HCT116 (cell line): ENCODE results near the gene SLC27A2. TPM values are rescaled to one million over a fixed set of nuclear protein-coding genes. Genes with fewer than 3 reads are reported as not detected.

Source experiments
- ATAC-seq: fragments of 200-7000 bp; cut with Tn5 transposase; 2 replicates; pipeline ENCODE4 v1.9.1; 2020; ENCODE audit warnings: mild to moderate bottlenecking, moderate library complexity
- BruUV-seq: library from RNA; stranded (reverse); fragments of 400-500 nt; replicated peaks from 2 replicates; lab custom pipeline; 2021; lab: Mats Ljungman, UMichigan
- CTCF ChIA-PET: fragments of 300-600 bp; sonication (Branson Sonifier 250); formaldehyde crosslinking; loops from one replicate; lab custom pipeline; 2021; ENCODE audit warnings: antibody characterized with exemption; lab: Charles Lee
- POLR2A ChIA-PET: fragments of 300-600, 350-600 bp; sonication (Branson Sonifier 250); formaldehyde crosslinking; loops from one replicate; lab custom pipeline; 2021; ENCODE audit warnings: antibody characterized with exemption; lab: Charles Lee
- RAD21 ChIA-PET, 2 experiments: fragments of 300-600 bp; sonication (Branson Sonifier 250); formaldehyde crosslinking; loops; one replicate each; lab custom pipeline; 2023; ENCODE audit warnings: low total read pairs in 2 of 2; ENCODE audit not compliant: uncharacterized antibody in 2 of 2, unreplicated experiment in 2 of 2, low non-redundant PET in 1 of 2; lab: Charles Lee
- DNase-seq: peaks from one replicate; pipeline ENCODE4 v3.0.0-alpha.2; 2010; ENCODE audit warnings: low read depth, low spot score
- H2AFZ ChIP-seq: fragments of 200-600 bp; shearing (Covaris generic), sonication (generic); 2 replicates; pipeline ENCODE4 v1.6.1; 2017; ENCODE audit warnings: low read depth, mixed run types, mixed read lengths, antibody characterized with exemption, low read length; ENCODE audit not compliant: poor library complexity, severe bottlenecking
- H3K27ac ChIP-seq: 2 replicates; pipeline ENCODE4 v1.5.1; 2012; ENCODE audit warnings: low read depth, low read length
- H3K27me3 ChIP-seq: fragments of 200-600 bp; sonication (generic); 2 replicates; pipeline ENCODE4 v1.6.1; 2016; ENCODE audit warnings: mixed run types, low read length, mixed read lengths; ENCODE audit not compliant: insufficient read depth
- H3K36me3 ChIP-seq, 2 experiments: fragments of 200-500 bp in 1 of 2; fragments of 200-600 bp in 1 of 2; sonication (Bioruptor generic) in 1 of 2; sonication (generic) in 1 of 2; 2 replicates each; pipeline versions ENCODE4 v1.5.1 to v1.6.1; 2014 to 2016; ENCODE audit warnings: low read length in 2 of 2, inconsistent platforms in 1 of 2, mixed read lengths in 1 of 2, mixed run types in 1 of 2; ENCODE audit not compliant: insufficient read depth in 2 of 2, control insufficient read depth in 1 of 2
- H3K4me1 ChIP-seq, 2 experiments: fragments of 200-600 bp in 1 of 2; sonication (generic) in 1 of 2; 2 replicates each; pipeline versions ENCODE4 v1.5.1 to v1.6.1; 2012 to 2017; ENCODE audit warnings: low read length in 2 of 2, inconsistent platforms in 1 of 2, mild to moderate bottlenecking in 1 of 2, mixed read lengths in 1 of 2, mixed run types in 1 of 2, moderate library complexity in 1 of 2; ENCODE audit not compliant: insufficient read depth in 2 of 2, control insufficient read depth in 1 of 2
- H3K4me2 ChIP-seq: fragments of 200-600 bp; sonication (generic); 2 replicates; pipeline ENCODE4 v1.6.1; 2017; ENCODE audit warnings: mixed run types, low read length, mixed read lengths
- H3K4me3 ChIP-seq, 2 experiments: fragments of 200-600 bp in 1 of 2; sonication (generic) in 1 of 2; replicated peaks in 1 of 2; 2 replicates each; pipeline ENCODE4 v1.5.1; 2011 to 2016; ENCODE audit warnings: low read length in 2 of 2, control low read depth in 1 of 2, low read depth in 1 of 2, mild to moderate bottlenecking in 1 of 2, mixed read lengths in 1 of 2, mixed run types in 1 of 2
- H3K79me2 ChIP-seq: fragments of 200-600 bp; sonication (generic); 2 replicates; pipeline ENCODE4 v1.6.1; 2017; ENCODE audit warnings: mild to moderate bottlenecking, mixed run types, low read length, moderate library complexity, mixed read lengths; ENCODE audit not compliant: insufficient read depth
- H3K9ac ChIP-seq: fragments of 200-600 bp; sonication (generic); 2 replicates; pipeline ENCODE4 v1.6.1; 2016; ENCODE audit warnings: low read length, mixed read lengths
- H3K9me2 ChIP-seq: fragments of 200-600 bp; sonication (generic), shearing (Covaris generic); 2 replicates; pipeline ENCODE4 v1.6.1; 2017; ENCODE audit warnings: mixed run types, mild to moderate bottlenecking, moderate library complexity; ENCODE audit not compliant: insufficient read depth
- H3K9me3 ChIP-seq, 2 experiments: fragments of 200-500 bp in 1 of 2; fragments of 200-600 bp in 1 of 2; sonication (Bioruptor generic) in 1 of 2; sonication (generic) in 1 of 2; 2 replicates each; pipeline ENCODE4 v1.6.1; 2014 to 2017; ENCODE audit warnings: low read length in 2 of 2, mixed read lengths in 2 of 2, inconsistent platforms in 1 of 2, low read depth in 1 of 2, mild to moderate bottlenecking in 1 of 2, mixed run types in 1 of 2, moderate library complexity in 1 of 2; ENCODE audit not compliant: control insufficient read depth in 1 of 2, insufficient read depth in 1 of 2
- H4K20me1 ChIP-seq: fragments of 200-600 bp; sonication (generic), shearing (Covaris generic); 2 replicates; pipeline ENCODE4 v1.6.1; 2017; ENCODE audit warnings: mixed run types, mild to moderate bottlenecking, moderate library complexity; ENCODE audit not compliant: insufficient read depth
- CBX3 ChIP-seq: IDR thresholded peaks from 2 replicates; pipeline ENCODE4 v1.6.1; 2012; ENCODE audit warnings: low read depth
- CEBPB ChIP-seq: IDR thresholded peaks from 2 replicates; pipeline ENCODE4 v1.6.1; 2012; ENCODE audit warnings: low read depth
- EGR1 ChIP-seq: IDR thresholded peaks from 2 replicates; pipeline ENCODE4 v1.6.1; 2012; ENCODE audit warnings: low read depth
- EZH2 ChIP-seq: fragments of 200-600 bp; sonication (generic); IDR thresholded peaks from 2 replicates; pipeline ENCODE4 v1.6.1; 2017; ENCODE audit warnings: antibody characterized with exemption, mixed run types
- EZH2phosphoT487 ChIP-seq: fragments of 200-600 bp; IDR thresholded peaks from 2 replicates; pipeline ENCODE4 v1.6.1; 2018; ENCODE audit warnings: antibody characterized with exemption, borderline replicate concordance
- FOSL1 ChIP-seq: IDR thresholded peaks from 2 replicates; pipeline ENCODE4 v1.6.1; 2012; ENCODE audit warnings: low read depth
- JUND ChIP-seq: IDR thresholded peaks from 2 replicates; pipeline ENCODE4 v1.6.1; 2012
- POLR2A ChIP-seq: IDR thresholded peaks from 2 replicates; pipeline ENCODE4 v1.7.0; 2011; ENCODE audit warnings: borderline replicate concordance; ENCODE audit not compliant: insufficient read depth, insufficient read length; ENCODE audit errors: extremely low read depth
- REST ChIP-seq: IDR thresholded peaks from 2 replicates; pipeline ENCODE4 v1.6.1; 2012; ENCODE audit warnings: low read depth
- SIN3A ChIP-seq: IDR thresholded peaks from 2 replicates; pipeline ENCODE4 v1.6.1; 2012; ENCODE audit warnings: low read depth
- SRF ChIP-seq: IDR thresholded peaks from 2 replicates; pipeline ENCODE4 v1.6.1; 2012; ENCODE audit warnings: low read depth
- ZFX ChIP-seq: fragments of 450-650 bp; IDR thresholded peaks from 2 replicates; pipeline ENCODE4 v1.6.1; 2017
- ZNF274 ChIP-seq: fragments of 200-500 bp; sonication (Bioruptor generic); IDR thresholded peaks from 2 replicates; pipeline ENCODE4 v1.6.1; 2014; ENCODE audit warnings: mild to moderate bottlenecking, low read depth, low read length, inconsistent platforms
- intact Hi-C: fragments of 100-400 bp; cut with micrococcal nuclease; formaldehyde crosslinking; loops from 2 replicates; pipeline ENCODE4 v1.10.0; 2022
- total RNA-seq: library from RNA; stranded (reverse); gene quantifications from one replicate; pipeline ENCODE4 v1.2.1, GENCODE V29; 2021; ENCODE audit not compliant: unreplicated experiment

The SLC27A2 gene
- total RNA-seq, 1 experiment from 2014 or later: 14.0 TPM

DNA sequence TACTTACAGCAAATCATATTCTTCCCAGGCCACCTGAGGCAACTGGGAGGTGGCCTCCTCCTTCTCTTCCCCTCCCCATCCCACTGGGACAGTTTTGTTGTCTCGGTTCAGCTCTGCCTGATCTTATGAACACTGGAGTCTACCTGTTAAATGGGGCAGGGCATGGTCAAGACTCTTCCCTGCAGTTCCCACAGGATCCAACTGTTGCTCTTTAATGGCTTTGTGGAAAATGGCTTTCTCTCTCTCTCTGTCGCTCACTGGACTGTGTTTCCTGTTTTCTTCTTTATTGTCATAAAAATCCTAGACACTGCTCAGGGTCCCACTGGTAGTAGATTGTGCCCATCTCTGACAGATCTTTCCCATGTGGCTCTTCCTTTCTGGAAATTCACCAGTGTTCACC, 40.2 kb downstream of the SLC27A2 start:
- CTCF ChIA-PET: no interaction called here
- no peaks in the 10 kb centered on the region for H3K36me3 ChIP-seq
- H3K4me2 ChIP-seq: no peak overlapping the region
- DNase-seq (no peak), ATAC-seq (no peak)
- no peak overlapping the region for H3K9ac ChIP-seq
- H3K4me3 ChIP-seq: no peak overlapping the region
- no TSS peak for BruUV-seq
- no peaks in the 10 kb centered on the region for H3K27me3 ChIP-seq
- H3K79me2 ChIP-seq: no peaks in the 10 kb centered on the region
- TF ChIP-seq EGR1 (no peak), REST (no peak), ZFX (no peak), JUND (no peak)
- H4K20me1 ChIP-seq: no peaks in the 10 kb centered on the region
- RAD21 ChIA-PET: no interaction called here
- H3K27ac ChIP-seq: no peak overlapping the region
- intact Hi-C loops: no loop called here
- H3K9me3 ChIP-seq: no peaks in the 10 kb centered on the region
- no peaks in the 10 kb centered on the region for H3K9me2 ChIP-seq
- POLR2A ChIA-PET: no interaction called here
- no peak overlapping the region for H2AFZ ChIP-seq
- H3K4me1 ChIP-seq: no peaks in the 10 kb centered on the region; a peak in 1 of 4 replicates

DNA sequence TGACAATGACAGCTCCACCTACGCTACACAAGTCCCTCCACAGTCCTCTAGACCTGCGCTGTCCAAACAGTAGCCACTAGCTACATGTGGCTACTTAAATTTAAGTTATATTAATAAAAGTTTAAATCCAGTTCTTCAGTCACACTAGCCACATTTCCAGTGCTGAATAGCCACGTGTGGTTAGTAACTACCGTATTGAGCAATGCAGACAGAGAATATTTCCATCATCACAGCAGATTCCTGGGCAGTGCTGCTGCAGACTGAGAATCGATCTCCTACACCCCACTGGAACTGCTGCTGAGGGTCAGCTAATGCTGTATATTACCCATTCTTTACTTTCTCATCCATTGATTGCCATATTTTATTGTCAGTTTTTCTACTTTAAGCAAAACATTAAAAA, 42.6 kb downstream of the SLC27A2 start:
- no peak for DNase-seq
- Histone ChIP-seq H3K9me3 (no peaks in the 10 kb centered on the region), H3K27ac (no peak overlapping the region), H3K4me1 (no peaks in the 10 kb centered on the region; a peak in 1 of 4 replicates), H3K4me3 (no peak overlapping the region), H3K79me2 (no peaks in the 10 kb centered on the region), H3K36me3 (no peaks in the 10 kb centered on the region; a peak in 1 of 4 replicates), H2AFZ (no peak overlapping the region), H3K4me2 (no peak overlapping the region), H3K9ac (no peak overlapping the region), H3K9me2 (no peaks in the 10 kb centered on the region), H3K27me3 (no peaks in the 10 kb centered on the region), H4K20me1 (no peaks in the 10 kb centered on the region)
- no peak for ATAC-seq
- intact Hi-C loops: no loop called here
- CTCF ChIA-PET: no interaction called here
- RAD21 ChIA-PET: no interaction called here
- POLR2A ChIA-PET: no interaction called here
- BruUV-seq: no TSS peak
- TF ChIP-seq FOSL1 (no peak), EZH2phosphoT487 (no peak), CEBPB (no peak), REST (no peak), CBX3 (no peak), SRF (no peak), POLR2A (no peak), ZNF274 (no peak), EZH2 (no peak), SIN3A (no peak)
